Measurements from ENCODE around the gene RNF183. TPM values are rescaled to one million over a fixed set of nuclear protein-coding genes. Genes with fewer than 3 reads are reported as not detected.

Gene RNF183
- total and polyA plus RNA-seq, 9 of the 15 experiments (the other 6 are each of a cell fraction or from before 2014, with no cell fraction given), result 0.04 to 2.0 (median 0.16) TPM; not detected in 5

GRCh38 chr9:113340011-113340699, 37.0 kb upstream of the RNF183 start, which contains the start of gene WDR31 (continued):
- TF ChIP-seq ZBTB40 (IDR thresholded peaks at IDR 0.05) (peak; percentile 93), ZBTB40 (CRISPR knock-in tag; IDR thresholded peaks at IDR 0.05) (no peak), SNAPC5 (CRISPR knock-in tag; IDR thresholded peaks at IDR 0.05) (no peak), NCOA4 (IDR thresholded peaks at IDR 0.05; ENCODE audit: partially characterized antibody) (no peak), NR4A1 (CRISPR knock-in tag; IDR thresholded peaks at IDR 0.05) (no peak), NR4A1 (tag; IDR thresholded peaks at IDR 0.05) (0 out of 2 replicates have a peak, but pooled peaks have one; percentile 43), ZBTB17 (CRISPR knock-in tag; IDR thresholded peaks at IDR 0.05) (no peak), NFRKB (IDR thresholded peaks at IDR 0.05; ENCODE audit: low read depth) (no peak), MBD2 (IDR thresholded peaks at IDR 0.05; ENCODE audit: borderline replicate concordance, low read depth) (peak; percentile 82), KLF6 (CRISPR knock-in tag; IDR thresholded peaks at IDR 0.05; ENCODE audit: borderline replicate concordance) (no peak), SLC30A9 (CRISPR knock-in tag; IDR thresholded peaks at IDR 0.05) (no peak), SNIP1 (IDR thresholded peaks at IDR 0.05; ENCODE audit: low read depth) (no peak), NEUROD1 (IDR thresholded peaks at IDR 0.05; ENCODE audit: borderline replicate concordance, low read depth, low read length, partially characterized antibody) (peak; percentile 88), FOXO4 (CRISPR knock-in tag; IDR thresholded peaks at IDR 0.05) (no peak), E2F6 (IDR thresholded peaks at IDR 0.05; ENCODE audit: borderline replicate concordance in 1 of 2, extremely low read depth in 1 of 2, insufficient read depth in 1 of 2, insufficient read length in 1 of 2, low read depth in 1 of 2, low read length in 1 of 2, poor library complexity in 1 of 2, severe bottlenecking in 1 of 2) (peak; percentile 64 to 75)
